HCT116 (cell line): ENCODE data around the gene SLC35G6. TPM values are rescaled to one million over a fixed set of nuclear protein-coding genes. Genes with fewer than 3 reads are reported as not detected.

Experiments
- ATAC-seq: fragments of 200-7000 bp; cut with Tn5 transposase; 2 replicates; pipeline ENCODE4 v1.9.1; 2020; ENCODE audit warnings: mild to moderate bottlenecking, moderate library complexity
- BruUV-seq: library from RNA; stranded (reverse); fragments of 400-500 nt; replicated peaks from 2 replicates; lab custom pipeline; 2021; lab: Mats Ljungman, UMichigan
- CTCF ChIA-PET: fragments of 300-600 bp; sonication (Branson Sonifier 250); formaldehyde crosslinking; loops from one replicate; lab custom pipeline; 2021; ENCODE audit warnings: antibody characterized with exemption; lab: Charles Lee
- POLR2A ChIA-PET: fragments of 300-600, 350-600 bp; sonication (Branson Sonifier 250); formaldehyde crosslinking; loops from one replicate; lab custom pipeline; 2021; ENCODE audit warnings: antibody characterized with exemption; lab: Charles Lee
- RAD21 ChIA-PET, 2 experiments: fragments of 300-600 bp; sonication (Branson Sonifier 250); formaldehyde crosslinking; loops; one replicate each; lab custom pipeline; 2023; ENCODE audit warnings: low total read pairs in 2 of 2; ENCODE audit not compliant: uncharacterized antibody in 2 of 2, unreplicated experiment in 2 of 2, low non-redundant PET in 1 of 2; lab: Charles Lee
- DNase-seq: peaks from one replicate; pipeline ENCODE4 v3.0.0-alpha.2; 2010; ENCODE audit warnings: low read depth, low spot score
- H2AFZ ChIP-seq: fragments of 200-600 bp; shearing (Covaris generic), sonication (generic); 2 replicates; pipeline ENCODE4 v1.6.1; 2017; ENCODE audit warnings: low read depth, mixed run types, mixed read lengths, antibody characterized with exemption, low read length; ENCODE audit not compliant: poor library complexity, severe bottlenecking
- H3K27ac ChIP-seq: 2 replicates; pipeline ENCODE4 v1.5.1; 2012; ENCODE audit warnings: low read depth, low read length
- H3K27me3 ChIP-seq: fragments of 200-600 bp; sonication (generic); 2 replicates; pipeline ENCODE4 v1.6.1; 2016; ENCODE audit warnings: mixed run types, low read length, mixed read lengths; ENCODE audit not compliant: insufficient read depth
- H3K36me3 ChIP-seq, 2 experiments: fragments of 200-500 bp in 1 of 2; fragments of 200-600 bp in 1 of 2; sonication (Bioruptor generic) in 1 of 2; sonication (generic) in 1 of 2; 2 replicates each; pipeline versions ENCODE4 v1.5.1 to v1.6.1; 2014 to 2016; ENCODE audit warnings: low read length in 2 of 2, inconsistent platforms in 1 of 2, mixed read lengths in 1 of 2, mixed run types in 1 of 2; ENCODE audit not compliant: insufficient read depth in 2 of 2, control insufficient read depth in 1 of 2
- H3K4me1 ChIP-seq, 2 experiments: fragments of 200-600 bp in 1 of 2; sonication (generic) in 1 of 2; 2 replicates each; pipeline versions ENCODE4 v1.5.1 to v1.6.1; 2012 to 2017; ENCODE audit warnings: low read length in 2 of 2, inconsistent platforms in 1 of 2, mild to moderate bottlenecking in 1 of 2, mixed read lengths in 1 of 2, mixed run types in 1 of 2, moderate library complexity in 1 of 2; ENCODE audit not compliant: insufficient read depth in 2 of 2, control insufficient read depth in 1 of 2
- H3K4me2 ChIP-seq: fragments of 200-600 bp; sonication (generic); 2 replicates; pipeline ENCODE4 v1.6.1; 2017; ENCODE audit warnings: mixed run types, low read length, mixed read lengths
- H3K4me3 ChIP-seq, 2 experiments: fragments of 200-600 bp in 1 of 2; sonication (generic) in 1 of 2; replicated peaks in 1 of 2; 2 replicates each; pipeline ENCODE4 v1.5.1; 2011 to 2016; ENCODE audit warnings: low read length in 2 of 2, control low read depth in 1 of 2, low read depth in 1 of 2, mild to moderate bottlenecking in 1 of 2, mixed read lengths in 1 of 2, mixed run types in 1 of 2
- H3K79me2 ChIP-seq: fragments of 200-600 bp; sonication (generic); 2 replicates; pipeline ENCODE4 v1.6.1; 2017; ENCODE audit warnings: mild to moderate bottlenecking, mixed run types, low read length, moderate library complexity, mixed read lengths; ENCODE audit not compliant: insufficient read depth
- H3K9ac ChIP-seq: fragments of 200-600 bp; sonication (generic); 2 replicates; pipeline ENCODE4 v1.6.1; 2016; ENCODE audit warnings: low read length, mixed read lengths
- H3K9me2 ChIP-seq: fragments of 200-600 bp; sonication (generic), shearing (Covaris generic); 2 replicates; pipeline ENCODE4 v1.6.1; 2017; ENCODE audit warnings: mixed run types, mild to moderate bottlenecking, moderate library complexity; ENCODE audit not compliant: insufficient read depth
- H3K9me3 ChIP-seq, 2 experiments: fragments of 200-500 bp in 1 of 2; fragments of 200-600 bp in 1 of 2; sonication (Bioruptor generic) in 1 of 2; sonication (generic) in 1 of 2; 2 replicates each; pipeline ENCODE4 v1.6.1; 2014 to 2017; ENCODE audit warnings: low read length in 2 of 2, mixed read lengths in 2 of 2, inconsistent platforms in 1 of 2, low read depth in 1 of 2, mild to moderate bottlenecking in 1 of 2, mixed run types in 1 of 2, moderate library complexity in 1 of 2; ENCODE audit not compliant: control insufficient read depth in 1 of 2, insufficient read depth in 1 of 2
- H4K20me1 ChIP-seq: fragments of 200-600 bp; sonication (generic), shearing (Covaris generic); 2 replicates; pipeline ENCODE4 v1.6.1; 2017; ENCODE audit warnings: mixed run types, mild to moderate bottlenecking, moderate library complexity; ENCODE audit not compliant: insufficient read depth
- RAD21 ChIP-seq: IDR thresholded peaks from 2 replicates; pipeline ENCODE4 v1.6.1; 2012; ENCODE audit warnings: low read depth, mild to moderate bottlenecking
- SP1 ChIP-seq: IDR thresholded peaks from 2 replicates; pipeline ENCODE4 v1.6.1; 2012; ENCODE audit warnings: low read depth
- SRF ChIP-seq: IDR thresholded peaks from 2 replicates; pipeline ENCODE4 v1.6.1; 2012; ENCODE audit warnings: low read depth
- YY1 ChIP-seq: IDR thresholded peaks from 2 replicates; pipeline ENCODE4 v1.6.1; 2011; ENCODE audit warnings: low read length, low read depth, moderate library complexity, mild to moderate bottlenecking; ENCODE audit not compliant: insufficient replicate concordance; ENCODE audit errors: extremely low read depth
- ZBTB33 ChIP-seq: IDR thresholded peaks from 2 replicates; pipeline ENCODE4 v1.6.1; 2011; ENCODE audit warnings: mild to moderate bottlenecking, low read length, moderate library complexity; ENCODE audit not compliant: insufficient replicate concordance; ENCODE audit errors: extremely low read depth
- ZNF274 ChIP-seq: fragments of 200-500 bp; sonication (Bioruptor generic); IDR thresholded peaks from 2 replicates; pipeline ENCODE4 v1.6.1; 2014; ENCODE audit warnings: mild to moderate bottlenecking, low read depth, low read length, inconsistent platforms
- intact Hi-C: fragments of 100-400 bp; cut with micrococcal nuclease; formaldehyde crosslinking; loops from 2 replicates; pipeline ENCODE4 v1.10.0; 2022
- total RNA-seq: library from RNA; stranded (reverse); gene quantifications from one replicate; pipeline ENCODE4 v1.2.1, GENCODE V29; 2021; ENCODE audit not compliant: unreplicated experiment
- TF ChIP-seq, protein P1 (sequence below): IDR thresholded peaks from 2 replicates; pipeline ENCODE4 v1.6.1; 2012; ENCODE audit warnings: low read depth

The SLC35G6 gene
- total RNA-seq, 1 experiment from 2014 or later, result not detected

DNA sequence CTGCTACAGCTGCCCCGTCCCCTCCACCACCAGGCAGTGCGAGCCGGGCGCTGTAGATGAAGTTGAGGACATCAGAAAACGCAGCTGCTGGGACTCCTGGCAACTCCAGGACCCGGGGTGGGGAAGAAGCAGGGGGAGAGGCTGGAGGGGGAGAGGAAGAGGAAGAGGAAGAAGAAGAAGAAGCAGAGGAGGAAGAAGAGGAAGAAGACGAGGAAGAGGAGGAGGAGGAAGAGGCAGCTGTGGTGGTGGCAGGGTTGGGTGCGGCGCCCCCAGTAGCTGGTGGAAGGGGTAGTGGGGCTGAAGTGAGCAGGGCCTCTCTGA is 15.0 kb upstream of the SLC35G6 start:
- Histone ChIP-seq H4K20me1 (no peaks in the 10 kb centered on the region), H3K36me3 (no peaks in the 10 kb centered on the region; a peak in 2 of 4 replicates), H3K9me3 (no peaks in the 10 kb centered on the region), H3K27me3 (no peaks in the 10 kb centered on the region), H3K27ac (no peak overlapping the region), H3K9me2 (no peaks in the 10 kb centered on the region), H2AFZ (no peak overlapping the region)
- POLR2A ChIA-PET, result interaction anchor here (1.0 kb wide), 1 partner anchor 62 kb away, joined by 3 read pairs; the partner anchor contains the start of gene TMEM256
- no peak for DNase-seq
- TF ChIP-seq SP1 (no peak), ZNF274 (no peak), RAD21 (no peak), YY1 (no peak), ZBTB33 (no peak), SRF (no peak)
- TF ChIP-seq, protein P1, sequence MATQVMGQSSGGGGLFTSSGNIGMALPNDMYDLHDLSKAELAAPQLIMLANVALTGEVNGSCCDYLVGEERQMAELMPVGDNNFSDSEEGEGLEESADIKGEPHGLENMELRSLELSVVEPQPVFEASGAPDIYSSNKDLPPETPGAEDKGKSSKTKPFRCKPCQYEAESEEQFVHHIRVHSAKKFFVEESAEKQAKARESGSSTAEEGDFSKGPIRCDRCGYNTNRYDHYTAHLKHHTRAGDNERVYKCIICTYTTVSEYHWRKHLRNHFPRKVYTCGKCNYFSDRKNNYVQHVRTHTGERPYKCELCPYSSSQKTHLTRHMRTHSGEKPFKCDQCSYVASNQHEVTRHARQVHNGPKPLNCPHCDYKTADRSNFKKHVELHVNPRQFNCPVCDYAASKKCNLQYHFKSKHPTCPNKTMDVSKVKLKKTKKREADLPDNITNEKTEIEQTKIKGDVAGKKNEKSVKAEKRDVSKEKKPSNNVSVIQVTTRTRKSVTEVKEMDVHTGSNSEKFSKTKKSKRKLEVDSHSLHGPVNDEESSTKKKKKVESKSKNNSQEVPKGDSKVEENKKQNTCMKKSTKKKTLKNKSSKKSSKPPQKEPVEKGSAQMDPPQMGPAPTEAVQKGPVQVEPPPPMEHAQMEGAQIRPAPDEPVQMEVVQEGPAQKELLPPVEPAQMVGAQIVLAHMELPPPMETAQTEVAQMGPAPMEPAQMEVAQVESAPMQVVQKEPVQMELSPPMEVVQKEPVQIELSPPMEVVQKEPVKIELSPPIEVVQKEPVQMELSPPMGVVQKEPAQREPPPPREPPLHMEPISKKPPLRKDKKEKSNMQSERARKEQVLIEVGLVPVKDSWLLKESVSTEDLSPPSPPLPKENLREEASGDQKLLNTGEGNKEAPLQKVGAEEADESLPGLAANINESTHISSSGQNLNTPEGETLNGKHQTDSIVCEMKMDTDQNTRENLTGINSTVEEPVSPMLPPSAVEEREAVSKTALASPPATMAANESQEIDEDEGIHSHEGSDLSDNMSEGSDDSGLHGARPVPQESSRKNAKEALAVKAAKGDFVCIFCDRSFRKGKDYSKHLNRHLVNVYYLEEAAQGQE, result no peak
- TF ChIP-seq, all 23 proteins: peak for 0
- Histone ChIP-seq H3K9ac (no peak overlapping the region), H3K4me1 (peaks cover 0 to 5% of the 10 kb centered on the region in 2 experiments; a peak in 1 of 4 replicates), H3K4me2 (no peak overlapping the region), H3K4me3 (no peak overlapping the region), H3K79me2 (peaks cover 2% of the 10 kb centered on the region; the same call in 1 of the 2 replicates)
- ChIA-PET RAD21 (no interaction called here), CTCF (no interaction called here)
- intact Hi-C loops, result no loop called here
- no peak for ATAC-seq
- no TSS peak for BruUV-seq
